GM11168 (cell line): ENCODE results near the gene CATSPERD.
"Not testable (repeated sequence)": the region's sequence is repeated elsewhere in the genome, so short reads cannot be mapped to it uniquely, and the experiment has no call there.

ENCODE experiments used
- in situ Hi-C: fragments of 300-500 bp; cut with MboI; formaldehyde crosslinking; loops from one replicate; pipeline ENCODE4 v1.12.0; 2022; ENCODE audit warnings: low sequenced_read_pairs; ENCODE audit not compliant: unreplicated experiment

CATSPERD gene

GRCh38 chr19:5719274-5719960, 1.0 kb upstream of the CATSPERD start:
- in situ Hi-C loops = no loop called here

- in situ Hi-C loops = no loop called here
Measured at GRCh38 chr19:5727453-5728050, 7.1 kb downstream of the CATSPERD start.

DNA sequence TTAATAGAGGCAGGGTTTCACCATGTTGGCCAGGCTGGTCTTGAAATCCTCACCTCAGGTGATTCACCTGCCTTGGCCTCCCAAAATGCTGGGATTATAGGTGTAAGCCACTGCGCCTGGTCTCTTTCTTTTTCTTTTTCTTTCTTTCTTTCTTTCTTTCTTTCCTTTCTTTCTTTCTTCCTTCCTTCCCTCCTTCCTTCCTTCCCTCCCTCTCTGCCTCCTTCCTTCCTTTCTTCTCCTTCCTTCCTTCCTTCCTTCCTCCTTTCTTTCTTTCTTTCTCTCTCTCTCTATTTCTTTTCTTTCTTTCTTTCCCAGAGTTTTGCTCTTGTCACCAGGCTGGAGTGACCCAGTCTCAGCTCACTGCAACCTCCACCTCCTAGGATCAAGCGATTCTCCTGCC, 12.7 kb downstream of the CATSPERD start:
- in situ Hi-C loops = not testable (repeated sequence)

DNA sequence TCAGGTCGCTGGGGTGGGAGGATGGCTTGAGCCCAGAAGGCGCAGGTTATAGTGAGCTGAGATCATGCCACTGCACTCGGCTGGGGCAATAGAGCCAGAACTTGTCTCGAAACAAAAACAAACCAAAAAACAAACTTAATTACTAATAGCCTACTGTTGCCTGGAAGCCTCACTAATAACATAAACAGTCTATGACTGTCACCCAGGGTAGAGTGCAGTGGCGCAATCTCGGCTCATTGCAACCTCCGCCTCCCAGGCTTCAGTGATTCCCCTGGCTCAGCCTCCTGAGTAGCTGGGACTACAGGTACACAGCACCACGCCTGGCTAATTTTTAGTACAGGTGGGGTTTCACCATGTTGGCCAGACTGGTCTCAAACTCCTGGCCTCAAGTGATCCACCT, 18.0 kb downstream of the CATSPERD start:
- in situ Hi-C loops = no loop called here

- in situ Hi-C loops = no loop called here
Measured at GRCh38 chr19:5742051-5742450, 21.6 kb downstream of the CATSPERD start.

DNA sequence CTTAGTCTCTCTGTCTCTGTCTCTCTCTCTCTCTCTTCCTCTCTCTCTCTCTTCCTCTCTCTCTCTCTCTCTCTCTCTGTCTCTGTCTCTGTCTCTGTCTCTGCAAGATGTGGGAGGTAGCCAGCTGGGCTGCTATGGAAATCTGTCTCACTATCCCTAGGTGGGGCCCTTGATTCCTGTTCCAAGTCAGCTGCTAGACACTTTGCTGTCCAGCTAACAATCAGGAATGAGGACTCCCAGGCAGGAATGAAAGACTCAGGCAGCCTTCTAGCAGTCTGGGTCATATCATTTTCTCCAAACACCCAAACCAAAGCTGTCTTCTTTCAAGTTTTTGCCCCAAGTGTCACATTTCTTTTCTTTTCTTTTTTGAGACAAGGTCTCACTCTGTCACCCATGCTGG, 23.2 kb downstream of the CATSPERD start:
- in situ Hi-C loops = no loop called here

DNA sequence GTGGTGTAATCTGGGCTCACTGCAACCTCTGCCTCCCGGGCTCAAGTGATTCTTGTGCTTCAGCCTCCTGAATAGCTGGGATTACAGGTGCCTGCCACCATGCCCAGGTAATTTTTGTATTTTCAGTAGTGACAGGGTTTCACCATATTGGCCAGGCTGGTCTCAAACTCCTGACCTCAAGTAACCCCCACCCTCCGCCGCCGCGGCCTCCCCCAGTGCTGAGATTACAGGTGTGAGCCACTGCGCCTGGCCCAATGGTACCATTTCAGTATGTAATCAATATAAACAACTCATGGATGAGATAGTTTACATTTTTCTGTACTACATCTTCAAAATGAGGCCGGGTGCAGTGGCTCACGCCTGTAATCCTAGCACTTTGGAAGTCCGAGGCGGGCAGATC, 24.6 kb downstream of the CATSPERD start:
- in situ Hi-C loops = not testable (repeated sequence)

- in situ Hi-C loops = not testable (repeated sequence)
Measured at GRCh38 chr19:5748920-5749319, 28.5 kb downstream of the CATSPERD start.

GRCh38 chr19:5749505-5749904, 29.1 kb downstream of the CATSPERD start:
- in situ Hi-C loops = no loop called here

- in situ Hi-C loops = no loop called here
Measured at GRCh38 chr19:5751709-5752108, 31.3 kb downstream of the CATSPERD start.

GRCh38 chr19:5753743-5754142, 33.3 kb downstream of the CATSPERD start:
- in situ Hi-C loops = no loop called here

GRCh38 chr19:5762608-5763217, 42.3 kb downstream of the CATSPERD start:
- in situ Hi-C loops = no loop called here

DNA sequence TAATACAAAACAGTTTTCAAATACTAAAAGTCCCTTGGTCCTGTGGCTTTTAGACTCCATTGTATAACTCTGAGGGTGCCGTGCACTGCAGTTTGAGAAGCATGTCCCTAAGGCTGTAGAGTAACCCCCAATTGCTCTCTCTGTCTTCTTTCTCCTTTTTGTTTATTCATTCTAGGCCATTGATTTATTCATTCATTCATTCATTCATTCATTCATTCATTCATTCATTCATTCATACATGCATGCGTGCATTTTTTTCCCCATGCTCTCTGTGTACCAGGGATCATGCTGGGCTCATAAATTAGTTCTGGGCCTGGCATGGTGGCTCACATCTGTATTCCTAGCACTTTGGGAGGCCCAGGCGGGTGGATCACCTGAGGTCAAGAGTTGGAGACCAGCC, 44.8 kb downstream of the CATSPERD start:
- in situ Hi-C loops = no loop called here

- in situ Hi-C loops = no loop called here
Measured at GRCh38 chr19:5767949-5768348, 47.5 kb downstream of the CATSPERD start.

GRCh38 chr19:5772416-5772815, 52.0 kb downstream of the CATSPERD start:
- in situ Hi-C loops = no loop called here

DNA sequence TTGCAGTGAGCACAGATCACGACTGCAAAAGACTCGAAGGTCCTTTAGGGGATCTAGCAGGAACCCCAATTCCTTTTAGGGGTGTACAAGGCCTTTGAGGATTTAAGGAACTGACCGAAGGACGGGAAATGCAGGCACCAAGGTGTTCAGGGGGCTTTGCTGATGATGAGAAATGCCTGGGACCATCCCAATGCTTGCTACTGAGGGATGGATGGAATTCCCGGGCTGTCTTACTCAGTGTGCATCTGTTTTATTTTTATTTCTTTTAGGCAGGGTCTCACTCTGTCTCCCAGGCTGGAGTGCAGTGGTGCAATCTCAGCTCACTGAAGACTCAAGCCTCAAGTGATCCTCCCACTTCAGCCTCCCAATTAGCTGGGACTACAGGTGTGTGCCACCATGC, 52.8 kb downstream of the CATSPERD start:
- in situ Hi-C loops = no loop called here

DNA sequence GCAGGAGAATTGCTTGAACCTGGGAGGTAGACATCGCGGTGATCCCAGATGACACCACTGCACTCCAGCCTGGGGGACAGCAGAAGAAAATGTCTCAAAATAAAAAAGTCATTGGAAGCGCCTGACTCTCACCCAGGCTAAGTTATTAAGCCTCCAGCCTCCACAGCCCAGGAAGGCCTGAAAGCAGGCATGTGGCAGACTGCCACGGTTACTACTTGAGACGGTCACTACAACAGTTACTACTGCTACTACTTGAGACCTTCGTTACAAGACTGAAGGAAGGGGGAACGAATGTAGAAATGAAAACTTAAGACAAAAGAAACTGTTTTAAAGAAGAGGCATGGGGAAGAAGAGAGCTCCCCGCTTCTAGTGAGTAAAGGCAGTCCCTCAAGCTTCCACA, 54.5 kb downstream of the CATSPERD start:
- in situ Hi-C loops = no loop called here

- in situ Hi-C loops = no loop called here
Measured at GRCh38 chr19:5775668-5776309, 55.4 kb downstream of the CATSPERD start.

DNA sequence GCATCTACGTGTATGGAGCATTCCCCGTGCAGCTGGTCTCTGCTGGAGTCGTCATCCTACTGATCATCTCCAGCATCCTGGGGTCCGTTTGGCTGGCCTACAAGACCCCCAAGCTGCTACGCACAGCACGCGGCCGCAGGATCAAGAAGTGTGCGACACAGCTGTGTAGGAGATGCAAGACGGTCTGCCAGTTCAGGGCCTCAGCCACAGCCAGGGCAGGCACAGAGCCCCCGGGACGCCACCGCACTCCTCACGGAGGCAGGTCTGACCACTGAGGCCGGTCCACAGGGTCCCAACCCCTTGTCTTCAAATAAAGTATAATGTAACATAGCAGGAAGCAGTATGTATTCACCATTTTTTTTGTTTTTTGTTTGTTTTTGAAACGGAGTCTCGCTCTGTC, 58.0 kb downstream of the CATSPERD start:
- in situ Hi-C loops = no loop called here

- in situ Hi-C loops = not testable (repeated sequence)
Measured at GRCh38 chr19:5780916-5781315, 60.5 kb downstream of the CATSPERD start.

DNA sequence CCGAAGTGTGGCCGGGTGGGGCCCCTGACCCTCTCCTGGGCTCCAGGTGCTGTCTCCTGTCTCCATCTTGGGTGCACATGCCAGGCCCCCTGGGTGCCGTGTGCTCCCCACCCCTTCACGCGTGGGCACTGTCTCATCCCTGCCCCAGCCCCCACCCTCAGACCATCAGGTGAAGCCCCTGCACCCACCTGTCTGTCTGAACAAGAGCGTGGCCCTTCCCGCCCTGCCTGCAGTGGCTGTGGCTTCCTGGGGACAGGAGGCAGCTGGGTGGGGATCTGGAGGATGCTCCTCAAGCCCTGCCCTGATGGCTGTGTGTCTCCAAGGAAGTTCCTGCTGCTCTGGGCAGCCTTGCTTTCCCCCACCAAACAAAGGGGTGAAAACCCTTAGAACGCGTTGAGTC, 61.9 kb downstream of the CATSPERD start:
- in situ Hi-C loops = no loop called here
